DOHH2 (cell line): ENCODE results near the gene DAO.
"Not testable (repeated sequence)": the region's sequence is repeated elsewhere in the genome, so short reads cannot be mapped to it uniquely, and the experiment has no call there.

Experiments
- H3F3A ChIP-seq: fragments of 200-600 bp; sonication (generic), shearing (Covaris generic); 2 replicates; pipeline ENCODE4 v1.6.0; 2016; ENCODE audit warnings: antibody characterized with exemption, mild to moderate bottlenecking; ENCODE audit not compliant: control insufficient read depth, insufficient read depth
- H3K27ac ChIP-seq: fragments of 200-600 bp; sonication (generic); 2 replicates; pipeline ENCODE4 v1.5.1; 2014; ENCODE audit warnings: low read depth, mild to moderate bottlenecking, low read length, moderate library complexity
- H3K27me3 ChIP-seq: fragments of 200-600 bp; sonication (generic); 2 replicates; pipeline ENCODE4 v1.6.1; 2014; ENCODE audit warnings: mild to moderate bottlenecking, low read length, mixed read lengths; ENCODE audit not compliant: control insufficient read depth
- H3K36me3 ChIP-seq: fragments of 200-600 bp; sonication (generic); 2 replicates; pipeline ENCODE4 v1.6.1; 2014; ENCODE audit warnings: mild to moderate bottlenecking, low read length, moderate library complexity, mixed read lengths; ENCODE audit not compliant: control insufficient read depth
- H3K4me1 ChIP-seq: fragments of 200-600 bp; sonication (generic); 2 replicates; pipeline ENCODE4 v1.6.1; 2014; ENCODE audit warnings: mild to moderate bottlenecking, low read length, mixed read lengths; ENCODE audit not compliant: control insufficient read depth
- H3K4me2 ChIP-seq: fragments of 200-600 bp; sonication (generic); 2 replicates; pipeline ENCODE4 v1.6.0; 2014; ENCODE audit warnings: mild to moderate bottlenecking, low read length, moderate library complexity
- H3K4me3 ChIP-seq: fragments of 200-600 bp; sonication (generic); 2 replicates; pipeline ENCODE4 v1.5.1; 2014; ENCODE audit warnings: mild to moderate bottlenecking, low read length, mixed read lengths
- H3K79me2 ChIP-seq: fragments of 200-600 bp; sonication (generic); 2 replicates; pipeline ENCODE4 v1.6.1; 2014; ENCODE audit warnings: mild to moderate bottlenecking, low read length, mixed read lengths; ENCODE audit not compliant: control insufficient read depth
- H3K9me2 ChIP-seq: fragments of 200-600 bp; sonication (generic); replicated peaks from 2 replicates; pipeline ENCODE4 v1.6.1; 2014; ENCODE audit warnings: mild to moderate bottlenecking, low read length, mixed read lengths; ENCODE audit not compliant: control insufficient read depth
- H3K9me3 ChIP-seq: fragments of 200-600 bp; sonication (generic); 2 replicates; pipeline ENCODE4 v1.6.1; 2014; ENCODE audit warnings: antibody characterized with exemption, low read length, mixed read lengths; ENCODE audit not compliant: control insufficient read depth, insufficient read depth
- H4K20me1 ChIP-seq: fragments of 200-600 bp; sonication (generic); 2 replicates; pipeline ENCODE4 v1.6.0; 2014; ENCODE audit warnings: low read depth, mild to moderate bottlenecking, antibody characterized with exemption, low read length, moderate library complexity; ENCODE audit not compliant: control insufficient read depth, insufficient read depth
- CTCF ChIP-seq: fragments of 200-600 bp; sonication (generic); IDR thresholded peaks from one replicate; pipeline ENCODE4 v1.5.1; 2014; ENCODE audit warnings: antibody characterized with exemption, mild to moderate bottlenecking, low read depth, low read length; ENCODE audit not compliant: poor library complexity, severe bottlenecking
- EZH2phosphoT487 ChIP-seq: fragments of 200-600 bp; sonication (generic); IDR thresholded peaks from 2 replicates; pipeline ENCODE4 v1.6.1; 2017; ENCODE audit warnings: borderline replicate concordance, mild to moderate bottlenecking, antibody characterized with exemption, low read length, moderate library complexity, mixed read lengths

The DAO gene

GRCh38 chr12:108840605-108841332 is 39.1 kb upstream of the DAO start:
- no peaks in the 10 kb centered on the region for H3K36me3 ChIP-seq
- peaks cover 9% of the 10 kb centered on the region for H3K4me1 ChIP-seq
- no peaks in the 10 kb centered on the region for H4K20me1 ChIP-seq
- no peak overlapping the region for H3K4me2 ChIP-seq
- H3K27me3 ChIP-seq: no peaks in the 10 kb centered on the region
- H3F3A ChIP-seq: no peaks in the 10 kb centered on the region
- no peaks in the 10 kb centered on the region for H3K79me2 ChIP-seq
- TF ChIP-seq EZH2phosphoT487 (no peak), CTCF (no peak)
- H3K4me3 ChIP-seq: no peak overlapping the region
- no peak overlapping the region for H3K27ac ChIP-seq
- no peaks in the 10 kb centered on the region for H3K9me2 ChIP-seq
- no peaks in the 10 kb centered on the region for H3K9me3 ChIP-seq

GRCh38 chr12:108841825-108842224 is 38.1 kb upstream of the DAO start:
- not testable (repeated sequence) for H3K36me3 ChIP-seq, H4K20me1 ChIP-seq, H3K27me3 ChIP-seq, H3K9me3 ChIP-seq, H3K4me2 ChIP-seq, H3K4me1 ChIP-seq, H3F3A ChIP-seq, H3K4me3 ChIP-seq, H3K9me2 ChIP-seq, H3K27ac ChIP-seq, H3K79me2 ChIP-seq

GRCh38 chr12:108842361-108842760 is 37.5 kb upstream of the DAO start:
- TF ChIP-seq EZH2phosphoT487: no peak
- H3K4me3 ChIP-seq: no peak overlapping the region
- H4K20me1 ChIP-seq: no peaks in the 10 kb centered on the region
- no peaks in the 10 kb centered on the region for H3K79me2 ChIP-seq
- H3K27me3 ChIP-seq: no peaks in the 10 kb centered on the region
- H3F3A ChIP-seq: no peaks in the 10 kb centered on the region
- peaks cover 9% of the 10 kb centered on the region for H3K4me1 ChIP-seq
- no peaks in the 10 kb centered on the region for H3K9me2 ChIP-seq
- no peak overlapping the region for H3K27ac ChIP-seq
- no peaks in the 10 kb centered on the region for H3K9me3 ChIP-seq
- H3K4me2 ChIP-seq: no peak overlapping the region
- H3K36me3 ChIP-seq: no peaks in the 10 kb centered on the region

DNA sequence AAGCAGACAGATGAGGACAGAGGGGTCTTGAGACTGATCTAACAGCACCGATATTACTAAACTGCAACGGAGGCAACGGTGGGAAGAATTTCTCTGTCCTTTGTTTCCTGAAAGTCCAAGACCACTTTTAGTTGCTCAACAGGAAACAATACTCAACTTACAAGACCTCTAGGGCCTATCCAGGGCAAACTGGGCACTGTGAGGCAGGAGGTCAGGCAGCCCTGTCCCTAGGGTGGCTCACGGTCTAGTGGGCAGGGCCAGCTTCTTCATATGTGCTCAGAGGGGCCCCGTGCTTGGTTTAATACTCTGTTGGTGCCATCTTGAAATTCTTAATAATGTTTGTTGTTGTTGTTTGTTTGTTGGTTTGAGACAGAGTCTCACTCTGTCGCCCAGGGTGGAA is 36.7 kb upstream of the DAO start:
- Histone ChIP-seq H3F3A (no peaks in the 10 kb centered on the region), H3K79me2 (no peaks in the 10 kb centered on the region), H3K9me2 (no peaks in the 10 kb centered on the region), H3K9me3 (no peaks in the 10 kb centered on the region), H3K27ac (no peak overlapping the region), H3K36me3 (peaks cover 7% of the 10 kb centered on the region), H3K4me2 (no peak overlapping the region), H4K20me1 (no peaks in the 10 kb centered on the region), H3K27me3 (no peaks in the 10 kb centered on the region), H3K4me3 (no peak overlapping the region), H3K4me1 (peaks cover 8% of the 10 kb centered on the region)
- no peak for TF ChIP-seq CTCF
